Right lobe of liver (tissue), 4 donors: ENCODE data around the gene TVP23C.

Experiments used
- POLR2A ChIP-seq: fragments of 450-650 bp; IDR thresholded peaks from one replicate; pipeline ENCODE4 v1.6.1; 2017; ENCODE audit warnings: antibody characterized with exemption, mild to moderate bottlenecking
- TF ChIP-seq, protein P1 (sequence below), 4 donors: fragments of 200-600 bp in 3 of 4; fragments of 450-650 bp in 1 of 4; IDR thresholded peaks; one replicate each; pipeline versions ENCODE4 v1.5.1 to v1.8.0; 2016 to 2022; ENCODE audit warnings: antibody characterized with exemption in 4 of 4, mild to moderate bottlenecking in 2 of 4
- donor health status: DM: no; HTN: no; CAD: no.
- donor health status: DM: no; HTN: no; CAD: no.
- donor health status: DM: no; HTN: yes; CAD: no.

DNA sequence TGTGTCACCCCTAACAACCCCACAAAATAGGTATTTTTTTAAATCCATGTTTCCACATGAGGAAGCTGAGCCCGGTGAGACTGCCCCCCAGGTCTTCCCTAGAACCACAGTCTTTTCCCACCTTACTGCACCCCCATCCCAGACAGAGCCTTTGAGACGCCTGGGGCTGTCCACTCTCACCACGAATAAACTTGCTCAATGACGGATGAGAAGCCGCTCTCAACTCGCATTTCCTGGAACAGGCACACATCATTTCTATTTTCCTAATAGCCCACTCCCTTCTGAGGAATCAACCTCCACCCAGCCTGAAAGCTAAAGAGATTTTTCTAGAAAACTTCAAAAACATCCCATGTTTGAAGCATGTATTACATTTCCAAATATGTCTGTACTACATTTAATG, 81.8 kb downstream of the TVP23C start:
- TF ChIP-seq, protein P1, sequence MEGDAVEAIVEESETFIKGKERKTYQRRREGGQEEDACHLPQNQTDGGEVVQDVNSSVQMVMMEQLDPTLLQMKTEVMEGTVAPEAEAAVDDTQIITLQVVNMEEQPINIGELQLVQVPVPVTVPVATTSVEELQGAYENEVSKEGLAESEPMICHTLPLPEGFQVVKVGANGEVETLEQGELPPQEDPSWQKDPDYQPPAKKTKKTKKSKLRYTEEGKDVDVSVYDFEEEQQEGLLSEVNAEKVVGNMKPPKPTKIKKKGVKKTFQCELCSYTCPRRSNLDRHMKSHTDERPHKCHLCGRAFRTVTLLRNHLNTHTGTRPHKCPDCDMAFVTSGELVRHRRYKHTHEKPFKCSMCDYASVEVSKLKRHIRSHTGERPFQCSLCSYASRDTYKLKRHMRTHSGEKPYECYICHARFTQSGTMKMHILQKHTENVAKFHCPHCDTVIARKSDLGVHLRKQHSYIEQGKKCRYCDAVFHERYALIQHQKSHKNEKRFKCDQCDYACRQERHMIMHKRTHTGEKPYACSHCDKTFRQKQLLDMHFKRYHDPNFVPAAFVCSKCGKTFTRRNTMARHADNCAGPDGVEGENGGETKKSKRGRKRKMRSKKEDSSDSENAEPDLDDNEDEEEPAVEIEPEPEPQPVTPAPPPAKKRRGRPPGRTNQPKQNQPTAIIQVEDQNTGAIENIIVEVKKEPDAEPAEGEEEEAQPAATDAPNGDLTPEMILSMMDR (IDR thresholded peaks at IDR 0.05): no peak
- no peak for TF ChIP-seq POLR2A
